H54 (cell line): ENCODE measurements around the gene AKAP6.

Experiments
- DNase-seq: peaks from one replicate; pipeline ENCODE4 v3.0.0; 2011; ENCODE audit warnings: low spot score, mixed read lengths; ENCODE audit not compliant: insufficient read length
- FAIRE-seq: peaks from 3 replicates; lab custom pipeline; 2011; peaks lifted over from hg19 to GRCh38; lab: Jason Lieb, UNC
- POLR2A ChIP-seq: IDR thresholded peaks from 2 replicates; pipeline ENCODE4 v1.6.1; 2011; ENCODE audit warnings: low read depth, mild to moderate bottlenecking, low read length

AKAP6 gene

GRCh38 chr14:32343926-32344430 is 14.9 kb downstream of the AKAP6 start:
- no peak for TF ChIP-seq POLR2A
- DNase-seq (no peak), FAIRE-seq (no peak)

DNA sequence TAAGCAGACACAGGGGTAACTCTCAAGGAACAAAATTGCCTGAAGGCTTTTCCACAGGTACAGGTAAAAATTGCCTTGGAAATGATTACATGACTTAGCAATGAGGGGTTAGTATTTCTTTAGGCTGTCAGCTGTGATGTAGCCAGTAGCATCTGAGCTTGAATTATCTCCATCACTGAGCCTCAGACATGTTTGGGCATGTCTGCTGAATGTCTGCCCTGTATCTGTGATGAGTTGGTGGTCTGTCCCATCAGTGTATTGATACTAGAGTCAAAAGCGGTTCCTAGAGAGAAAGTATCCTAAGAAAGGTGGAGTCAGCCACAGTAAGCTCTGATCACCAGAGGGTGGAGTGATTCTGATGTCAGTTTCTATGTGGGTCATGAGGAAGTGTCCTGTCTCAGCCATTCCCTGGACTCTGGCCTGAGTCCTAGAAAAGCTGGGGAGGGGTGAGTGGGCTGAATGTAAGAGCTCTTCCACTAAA is 16.3 kb downstream of the AKAP6 start:
- TF ChIP-seq POLR2A: no peak
- FAIRE-seq (no peak), DNase-seq (no peak)

DNA sequence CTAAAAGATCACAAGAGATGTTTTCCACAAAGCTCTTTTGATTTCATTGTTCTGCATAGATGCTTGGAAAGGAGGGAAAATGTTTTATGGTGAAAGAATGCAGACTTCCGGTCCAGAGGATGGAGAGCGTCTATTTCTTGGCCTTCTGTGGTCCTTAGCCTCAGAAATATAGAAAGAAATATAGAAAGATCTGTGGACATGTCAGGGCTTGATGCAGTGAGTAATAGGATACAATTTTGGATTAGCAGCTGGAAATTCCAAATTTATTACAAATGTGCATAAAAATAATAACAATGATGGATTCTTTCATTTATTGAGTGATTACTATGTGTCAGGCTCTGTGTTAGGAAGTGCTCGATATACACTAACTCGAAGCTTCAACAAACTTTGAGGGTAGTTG is 20.2 kb downstream of the AKAP6 start:
- DNase-seq: no peak
- TF ChIP-seq POLR2A: no peak
- FAIRE-seq: no peak

DNA sequence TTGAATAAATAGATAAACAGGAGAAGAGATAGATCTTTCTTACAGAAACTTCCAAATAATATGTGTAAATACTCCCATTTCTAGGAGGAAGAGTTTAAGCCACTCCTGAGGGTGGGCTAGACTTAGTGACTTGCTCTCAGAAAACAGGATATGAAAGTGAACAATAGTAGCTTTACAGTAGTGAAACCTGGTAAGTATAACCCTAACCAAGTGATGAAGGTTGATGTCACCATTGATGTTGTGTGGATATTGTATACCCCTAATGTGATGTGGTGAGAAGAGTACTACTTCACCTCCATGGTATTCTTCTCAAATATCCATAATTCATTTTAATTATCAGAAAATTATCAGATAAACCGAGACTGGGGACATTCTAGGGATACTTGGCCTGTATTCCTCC is 20.9 kb downstream of the AKAP6 start:
- no peak for TF ChIP-seq POLR2A
- FAIRE-seq: no peak
- no peak for DNase-seq

- no peak for DNase-seq
- FAIRE-seq: no peak
- no peak for TF ChIP-seq POLR2A
Observed at GRCh38 chr14:32352631-32353030, 23.5 kb downstream of the AKAP6 start.

DNA sequence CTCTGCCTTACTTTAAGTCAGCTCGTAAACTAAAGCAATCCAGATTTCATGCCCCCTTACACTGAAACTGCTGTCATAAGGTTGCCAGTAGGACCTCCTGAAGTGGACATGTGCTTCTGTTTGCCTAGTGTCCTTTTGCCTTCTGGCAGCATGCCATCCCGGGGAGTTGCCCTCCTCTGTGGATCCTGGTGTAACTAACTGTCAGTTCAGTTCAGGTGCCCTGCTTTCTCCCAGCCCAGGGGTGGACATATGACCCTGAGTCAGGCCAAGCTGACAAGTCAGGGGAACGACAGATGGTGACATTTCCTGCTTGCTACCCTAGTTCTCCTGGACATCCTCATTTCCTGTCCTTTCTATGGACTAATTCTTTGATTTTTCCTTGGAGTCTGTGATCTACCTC is 25.6 kb downstream of the AKAP6 start:
- FAIRE-seq: no peak
- DNase-seq: no peak
- TF ChIP-seq POLR2A: no peak

- FAIRE-seq: no peak
- TF ChIP-seq POLR2A: no peak
Observed at GRCh38 chr14:32358781-32359180, 29.7 kb downstream of the AKAP6 start.

GRCh38 chr14:32361674-32362073 is 32.6 kb downstream of the AKAP6 start:
- no peak for FAIRE-seq

More at GRCh38 chr14:32358781-32359180, 29.7 kb downstream of the AKAP6 start:
- no peak for DNase-seq

GRCh38 chr14:32363761-32364160 is 34.7 kb downstream of the AKAP6 start:
- no peak for FAIRE-seq
- TF ChIP-seq POLR2A: no peak
- no peak for DNase-seq

More at GRCh38 chr14:32361674-32362073, 32.6 kb downstream of the AKAP6 start:
- DNase-seq: no peak
- TF ChIP-seq POLR2A: no peak

DNA sequence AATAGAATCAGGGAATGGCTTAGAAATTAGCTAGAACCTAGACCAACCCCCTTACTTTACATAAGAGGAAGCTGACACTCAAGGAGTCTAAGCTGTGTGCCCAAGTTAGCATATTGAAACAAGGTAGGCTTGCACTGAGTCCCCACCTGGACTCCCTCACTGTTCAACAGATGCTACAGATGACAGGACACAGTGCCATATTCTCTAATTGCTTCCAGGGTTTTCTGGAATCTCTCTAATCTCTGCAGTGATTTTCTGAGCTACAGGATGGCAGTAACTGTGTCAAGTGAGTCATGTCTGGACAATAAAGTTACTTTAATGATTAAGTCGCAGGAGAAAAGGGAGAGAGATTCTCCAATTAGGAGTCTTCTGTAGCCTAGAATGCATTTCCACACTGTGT is 35.8 kb downstream of the AKAP6 start:
- FAIRE-seq: no peak
- no peak for TF ChIP-seq POLR2A
- DNase-seq: no peak

DNA sequence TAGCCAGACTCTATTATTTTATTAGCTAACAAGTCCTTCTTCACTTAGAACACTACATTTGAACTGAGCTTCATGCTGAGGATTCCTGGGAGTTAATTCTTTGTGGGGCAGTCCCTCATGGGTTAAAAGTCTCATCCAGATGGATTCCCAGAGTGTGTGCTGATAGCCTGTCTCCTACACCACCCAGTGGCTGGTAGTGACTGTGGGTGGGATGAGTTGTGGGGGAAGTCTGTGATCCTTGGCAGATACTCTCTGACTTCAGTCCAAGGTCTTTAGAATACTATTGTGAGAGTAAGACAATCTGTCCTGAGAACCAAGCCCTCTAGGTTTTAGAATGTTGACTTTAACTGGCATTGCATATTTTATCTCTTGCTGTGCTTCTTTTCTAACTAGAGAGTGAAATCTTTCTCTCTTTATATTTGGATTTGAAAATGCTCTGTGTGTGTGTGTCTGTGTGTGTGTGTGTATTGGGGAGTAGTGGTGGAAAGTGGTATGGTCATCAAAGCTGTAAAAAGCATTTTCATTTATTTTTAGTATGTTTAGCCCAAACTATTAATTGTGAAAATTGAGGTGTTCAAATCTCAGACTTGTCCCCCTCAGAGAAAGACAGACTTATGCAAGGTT is 37.3 kb downstream of the AKAP6 start:
- FAIRE-seq (no peak), DNase-seq (no peak)
- TF ChIP-seq POLR2A: no peak

DNA sequence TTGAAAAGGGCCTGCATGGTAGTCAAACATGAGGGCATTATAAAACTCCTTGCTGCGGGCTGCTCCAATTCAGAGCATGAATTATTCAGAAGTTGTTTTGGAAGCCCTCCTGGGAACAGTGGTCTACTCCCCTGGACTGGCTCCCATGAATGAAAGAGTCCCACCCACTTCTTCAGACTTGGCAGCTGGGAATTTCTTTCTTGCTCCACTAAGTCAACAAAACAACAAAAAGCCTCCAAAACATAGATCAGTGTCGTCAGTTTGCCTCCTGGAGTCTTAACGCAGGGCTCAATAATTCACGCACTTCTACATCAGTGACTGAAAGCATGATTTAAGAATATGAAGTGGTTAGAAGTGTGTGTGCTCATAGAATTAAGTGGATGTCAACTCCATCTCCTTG is 37.9 kb downstream of the AKAP6 start:
- no peak for TF ChIP-seq POLR2A
- DNase-seq (no peak), FAIRE-seq (no peak)

GRCh38 chr14:32367516-32367915 is 38.4 kb downstream of the AKAP6 start:
- DNase-seq (no peak), FAIRE-seq (no peak)
- TF ChIP-seq POLR2A: no peak

GRCh38 chr14:32368107-32368506 is 39.0 kb downstream of the AKAP6 start:
- TF ChIP-seq POLR2A: no peak
- no peak for FAIRE-seq
- DNase-seq: no peak

DNA sequence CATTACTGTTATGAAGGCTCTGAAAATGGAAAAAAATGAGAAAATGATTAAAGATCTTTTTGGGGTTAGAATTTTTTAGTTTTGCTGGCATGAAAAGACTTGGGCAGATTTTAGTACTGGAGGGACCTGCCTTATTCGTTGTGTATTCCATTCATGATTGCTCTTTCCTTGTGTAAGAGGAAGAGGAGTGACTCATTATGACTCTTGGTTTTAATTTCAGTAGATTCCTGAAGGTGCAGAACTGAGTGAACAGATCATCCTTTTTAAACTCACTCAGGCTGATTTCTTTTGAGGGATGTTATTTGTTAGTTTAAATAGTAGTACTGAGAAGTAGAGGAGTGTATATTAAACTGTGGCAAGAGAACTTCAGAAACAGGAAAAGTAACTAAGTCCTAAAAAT is 41.6 kb downstream of the AKAP6 start:
- TF ChIP-seq POLR2A: no peak
- DNase-seq: peak; percentile 23
- peak; percentile 82 for FAIRE-seq
